SK-N-SH (cell line): Measurements from ENCODE around the gene TBC1D8. TPM values are rescaled to one million over a fixed set of nuclear protein-coding genes. Genes with fewer than 3 reads are reported as not detected.

ENCODE experiments used
- CTCF ChIA-PET: fragments of 300-600, 350-600 bp; formaldehyde crosslinking; extraction: SDS; loops from one replicate; lab custom pipeline; 2021; lab: Yijun Ruan, JAX
- POLR2A ChIA-PET: fragments of 350-600 bp; sonication (Branson Sonifier 250); formaldehyde crosslinking; extraction: SDS; loops from one replicate; lab custom pipeline; 2020; ENCODE audit warnings: antibody characterized with exemption, inconsistent platforms; lab: Yijun Ruan, JAX
- DNase-seq: peaks from one replicate; pipeline ENCODE4 v3.0.0; 2012
- H2AFZ ChIP-seq: fragments of 200-600 bp; sonication (generic); 2 replicates; pipeline ENCODE4 v1.8.1; 2016; ENCODE audit warnings: antibody characterized with exemption, mild to moderate bottlenecking, low read depth
- H3F3A ChIP-seq: fragments of 200-600 bp; sonication (generic); replicated peaks from 2 replicates; pipeline ENCODE3; 2016; ENCODE audit warnings: antibody characterized with exemption, mild to moderate bottlenecking; ENCODE audit not compliant: insufficient read depth
- H3K27ac ChIP-seq, 2 experiments: fragments of 200-500 bp in 1 of 2; fragments of 200-600 bp in 1 of 2; sonication (Bioruptor generic) in 1 of 2; sonication (generic), shearing (Covaris generic) in 1 of 2; 2 replicates each; pipeline versions ENCODE4 v1.5.1 to v1.6.1; 2014 to 2016; ENCODE audit warnings: low read depth in 2 of 2, inconsistent platforms in 1 of 2, low read length in 1 of 2, mild to moderate bottlenecking in 1 of 2, mixed read lengths in 1 of 2
- H3K27me3 ChIP-seq: fragments of 200-600 bp; sonication (generic), shearing (Covaris generic); 2 replicates; pipeline ENCODE4 v1.6.1; 2016; ENCODE audit warnings: mixed run types; ENCODE audit not compliant: insufficient read depth
- H3K36me3 ChIP-seq, 2 experiments: fragments of 200-500 bp in 1 of 2; fragments of 200-600 bp in 1 of 2; sonication (Bioruptor generic) in 1 of 2; sonication (generic) in 1 of 2; replicated peaks in 1 of 2; 2 replicates each; pipeline versions ENCODE3 to v1.5.1; 2014 to 2016; ENCODE audit warnings: low read length in 1 of 2, mild to moderate bottlenecking in 1 of 2; ENCODE audit not compliant: insufficient read depth in 2 of 2, control insufficient read depth in 1 of 2
- H3K4me1 ChIP-seq, 2 experiments: fragments of 200-500 bp in 1 of 2; fragments of 200-600 bp in 1 of 2; sonication (Bioruptor generic) in 1 of 2; sonication (generic), shearing (Covaris generic) in 1 of 2; 2 replicates each; pipeline versions ENCODE4 v1.5.1 to v1.6.1; 2014 to 2016; ENCODE audit warnings: low read depth in 1 of 2, low read length in 1 of 2, mixed run types in 1 of 2; ENCODE audit not compliant: insufficient read depth in 2 of 2, control insufficient read depth in 1 of 2
- H3K4me2 ChIP-seq: fragments of 200-600 bp; sonication (generic), shearing (Covaris generic); 2 replicates; pipeline ENCODE4 v1.6.1; 2017; ENCODE audit warnings: mixed run types
- H3K4me3 ChIP-seq, 2 experiments: fragments of 200-500 bp in 1 of 2; fragments of 200-600 bp in 1 of 2; sonication (Bioruptor generic) in 1 of 2; sonication (generic), shearing (Covaris generic) in 1 of 2; 2 replicates each; pipeline versions ENCODE4 v1.5.1 to v1.8.1; 2014 to 2016; ENCODE audit warnings: low read depth in 2 of 2, inconsistent platforms in 1 of 2, low read length in 1 of 2, mild to moderate bottlenecking in 1 of 2, mixed read lengths in 1 of 2, moderate library complexity in 1 of 2
- H3K79me2 ChIP-seq: fragments of 200-600 bp; sonication (generic); 2 replicates; pipeline ENCODE4 v1.8.1; 2017; ENCODE audit warnings: mild to moderate bottlenecking; ENCODE audit not compliant: insufficient read depth
- H3K9ac ChIP-seq: fragments of 200-600 bp; sonication (generic); 2 replicates; pipeline ENCODE4 v1.6.1; 2017; ENCODE audit warnings: mixed run types
- H3K9me2 ChIP-seq: fragments of 200-600 bp; sonication (generic); 2 replicates; pipeline ENCODE4 v1.6.1; 2017; ENCODE audit warnings: mixed run types
- H3K9me3 ChIP-seq: fragments of 200-600 bp; sonication (generic); 2 replicates; pipeline ENCODE4 v1.6.1; 2017; ENCODE audit warnings: mixed run types, mild to moderate bottlenecking, moderate library complexity
- H4K20me1 ChIP-seq: fragments of 200-600 bp; sonication (generic); 2 replicates; pipeline ENCODE4 v1.6.1; 2017; ENCODE audit warnings: mild to moderate bottlenecking, mixed run types; ENCODE audit not compliant: insufficient read depth
- CHD2 ChIP-seq: fragments of 150-350 bp; IDR thresholded peaks from 2 replicates; pipeline ENCODE4 v1.6.1; 2018; ENCODE audit warnings: low read length; ENCODE audit not compliant: partially characterized antibody
- ELF1 ChIP-seq: IDR thresholded peaks from 2 replicates; pipeline ENCODE4 v1.4.0; 2012
- EZH2phosphoT487 ChIP-seq: fragments of 200-600 bp; sonication (generic); IDR thresholded peaks from 2 replicates; pipeline ENCODE4 v1.6.1; 2017; ENCODE audit warnings: low read depth, mixed run types, mild to moderate bottlenecking, antibody characterized with exemption, moderate library complexity, borderline replicate concordance
- FOSL2 ChIP-seq: IDR thresholded peaks from 2 replicates; pipeline ENCODE4 v1.4.0; 2012; ENCODE audit warnings: low read depth, mild to moderate bottlenecking, moderate library complexity, borderline replicate concordance
- GABPA ChIP-seq: IDR thresholded peaks from 2 replicates; pipeline ENCODE4 v1.4.0; 2012; ENCODE audit warnings: low read depth, mild to moderate bottlenecking
- GATA2 ChIP-seq: sonication (generic); formaldehyde crosslinking; IDR thresholded peaks from 2 replicates; pipeline ENCODE4 v1.5.0; 2020; ENCODE audit warnings: mild to moderate bottlenecking, missing genetic modification reagents
- IRF3 ChIP-seq: fragments of 150-350 bp; IDR thresholded peaks from 2 replicates; pipeline ENCODE4 v1.6.1; 2016; ENCODE audit warnings: mild to moderate bottlenecking, low read depth, low read length
- JUND ChIP-seq: IDR thresholded peaks from 2 replicates; pipeline ENCODE4 v1.4.0; 2012
- MAX ChIP-seq: IDR thresholded peaks from 2 replicates; pipeline ENCODE4 v1.4.0; 2012; ENCODE audit warnings: low read depth
- MEF2A ChIP-seq: IDR thresholded peaks from 2 replicates; pipeline ENCODE4 v1.4.0; 2012; ENCODE audit warnings: low read depth, borderline replicate concordance
- MXI1 ChIP-seq: IDR thresholded peaks from 2 replicates; pipeline ENCODE4 v1.6.1; 2012; ENCODE audit warnings: mild to moderate bottlenecking, low read depth, low read length, improper control_type of control experiment
- NFIC ChIP-seq: IDR thresholded peaks from 2 replicates; pipeline ENCODE4 v1.4.0; 2012; ENCODE audit warnings: borderline replicate concordance
- NRF1 ChIP-seq: IDR thresholded peaks from 2 replicates; pipeline ENCODE4 v1.6.1; 2012; ENCODE audit warnings: low read depth, mild to moderate bottlenecking, low read length
- RAD21 ChIP-seq: IDR thresholded peaks from 2 replicates; pipeline ENCODE4 v1.6.1; 2012; ENCODE audit warnings: mild to moderate bottlenecking, low read length
- RFX5 ChIP-seq: IDR thresholded peaks from 2 replicates; pipeline ENCODE4 v1.6.1; 2012; ENCODE audit warnings: mild to moderate bottlenecking, improper control_type of control experiment, low read length
- SMC3 ChIP-seq: IDR thresholded peaks from 2 replicates; pipeline ENCODE4 v1.6.1; 2012; ENCODE audit warnings: low read depth, low read length, improper control_type of control experiment
- TCF12 ChIP-seq: IDR thresholded peaks from 2 replicates; pipeline ENCODE4 v1.4.0; 2012
- TEAD4 ChIP-seq: IDR thresholded peaks from 2 replicates; pipeline ENCODE4 v1.4.0; 2012; ENCODE audit warnings: mild to moderate bottlenecking, borderline replicate concordance; ENCODE audit not compliant: insufficient read depth
- USF1 ChIP-seq: IDR thresholded peaks from 2 replicates; pipeline ENCODE4 v1.4.0; 2012; ENCODE audit warnings: low read depth, borderline replicate concordance
- USF2 ChIP-seq: fragments of 150-350 bp; IDR thresholded peaks from 2 replicates; pipeline ENCODE4 v1.6.1; 2017; ENCODE audit warnings: antibody characterized with exemption, low read length, low read depth, borderline replicate concordance
- YY1 ChIP-seq: IDR thresholded peaks from 2 replicates; pipeline ENCODE4 v1.4.0; 2012; ENCODE audit warnings: low read depth, mild to moderate bottlenecking
- WGBS: methylation state at CpG from one replicate; pipeline ENCODE4 v1.1.6; 2017; ENCODE audit warnings: low lambda C conversion rate; 5-methylcytosine and 5-hydroxymethylcytosine counted together
- polyA plus RNA-seq, 3 experiments: library from polyadenylated mRNA; depleted of rRNA; stranded (reverse); fragments of >200 nt; gene quantifications; 2 replicates each; pipeline ENCODE4 v1.2.3, GENCODE V29; 2012

TBC1D8 gene
- polyA plus RNA-seq, 1 of the 3 experiments (the other 2 are of a cell fraction), result 5.3 TPM

GRCh38 chr2:101064868-101065549, 86.2 kb downstream of the TBC1D8 start:
- no peak for DNase-seq
- H2AFZ ChIP-seq, result 0 out of 2 replicates have a peak overlapping the region, but pooled peaks have one; percentile 9
- peak overlapping the region in 1 of 2 experiments; percentile 8; a peak in 1 of 4 replicates for H3K27ac ChIP-seq
- TF ChIP-seq FOSL2 (peak; percentile 28; the same call in 1 of the 2 replicates), TCF12 (no peak), IRF3 (no peak), MEF2A (no peak), SMC3 (no peak), EZH2phosphoT487 (no peak), MXI1 (no peak)
- 38% methylated on average over 4 of the region's 4 CpGs for WGBS
- ChIA-PET CTCF (interaction anchor here (0.5 to 2.1 kb wide), 5 partner anchors 9 to 1629 kb away, joined by 3 to 10 read pairs (median 3); no protein-coding TSS in a partner anchor), POLR2A (no interaction called here)
- no peaks in the 10 kb centered on the region for H3K79me2 ChIP-seq
- H3K9ac ChIP-seq, result no peak overlapping the region
- H3K36me3 ChIP-seq, result no peaks in the 10 kb centered on the region
- H3K27me3 ChIP-seq, result no peaks in the 10 kb centered on the region
- H3K4me3 ChIP-seq, result no peak overlapping the region
- H3K9me2 ChIP-seq, result no peaks in the 10 kb centered on the region
- H3K9me3 ChIP-seq, result no peaks in the 10 kb centered on the region
- H3K4me1 ChIP-seq, result 0 out of 4 replicates have a peak, but pooled peaks cover 0 to 6% of the 10 kb centered on the region in 2 experiments
- no peaks in the 10 kb centered on the region for H3F3A ChIP-seq
- H4K20me1 ChIP-seq, result no peaks in the 10 kb centered on the region
- peak overlapping the region; percentile 26; the same call in 1 of the 2 replicates for H3K4me2 ChIP-seq

GRCh38 chr2:101064505-101064867, 86.7 kb downstream of the TBC1D8 start:
- Histone ChIP-seq H3K4me2 (no peak overlapping the region; the same call in 1 of the 2 replicates), H3K9me3 (no peaks in the 10 kb centered on the region), H3K27ac (peak overlapping the region in 1 of 2 experiments; percentile 15; a peak in 1 of 4 replicates), H3K4me3 (no peak overlapping the region), H3K36me3 (no peaks in the 10 kb centered on the region), H4K20me1 (no peaks in the 10 kb centered on the region), H3K4me1 (0 out of 4 replicates have a peak, but pooled peaks cover 0 to 6% of the 10 kb centered on the region in 2 experiments), H3K27me3 (no peaks in the 10 kb centered on the region), H3K9ac (no peak overlapping the region), H3K79me2 (no peaks in the 10 kb centered on the region), H3F3A (no peaks in the 10 kb centered on the region), H3K9me2 (no peaks in the 10 kb centered on the region), H2AFZ (0 out of 2 replicates have a peak overlapping the region, but pooled peaks have one; percentile 9)
- ChIA-PET POLR2A (no interaction called here), CTCF (interaction anchor here (1.4 to 2.1 kb wide), 2 partner anchors 28 to 89 kb away, joined by 4 to 10 read pairs; no protein-coding TSS in a partner anchor)
- no peak for TF ChIP-seq GATA2 (CRISPR knock-in tag)
- no peak for TF ChIP-seq MAX
- no peak for TF ChIP-seq EZH2phosphoT487
- no peak for TF ChIP-seq USF2
- no peak for TF ChIP-seq RFX5
- TF ChIP-seq NFIC, result no peak
- no peak for TF ChIP-seq ELF1
- TF ChIP-seq MEF2A, result no peak
- TF ChIP-seq YY1, result no peak
- no peak for TF ChIP-seq TEAD4
- TF ChIP-seq RAD21, result no peak
- no peak for TF ChIP-seq USF1
- TF ChIP-seq GABPA, result no peak
- no peak for TF ChIP-seq CHD2
- no peak for TF ChIP-seq IRF3
- TF ChIP-seq JUND, result no peak
- no peak for TF ChIP-seq NRF1
- TF ChIP-seq MXI1, result no peak
- no peak for DNase-seq
- 88% methylated on average over 3 of the region's 3 CpGs for WGBS
